HepG2 (cell line): ENCODE measurements around the gene HDGFL3. TPM values are rescaled to one million over a fixed set of nuclear protein-coding genes. Genes with fewer than 3 reads are reported as not detected.

Source experiments
- ATAC-seq: fragments of 200-7000 bp; cut with Tn5 transposase; 3 replicates; pipeline ENCODE4 v1.9.1; 2020; ENCODE audit warnings: mild to moderate bottlenecking, moderate library complexity
- BruUV-seq: library from RNA; stranded (reverse); fragments of 400-500 nt; replicated peaks from 2 replicates; lab custom pipeline; 2021; lab: Mats Ljungman, UMichigan
- CTCF ChIA-PET: fragments of 300-600 bp; formaldehyde crosslinking; extraction: SDS; loops from one replicate; lab custom pipeline; 2021; ENCODE audit warnings: low total read pairs, inconsistent platforms, low intra/inter-chr PET ratio; lab: Yijun Ruan, JAX
- POLR2A ChIA-PET: fragments of 350-600 bp; sonication (Branson Sonifier 250); formaldehyde crosslinking; loops from one replicate; lab custom pipeline; 2020; ENCODE audit warnings: antibody characterized with exemption, inconsistent platforms; lab: Yijun Ruan, JAX
- DNase-seq: peaks from one replicate; pipeline ENCODE4 v3.0.0-alpha.2; 2015; ENCODE audit warnings: low spot score
- FAIRE-seq: peaks from 3 replicates; lab custom pipeline; 2011; peaks lifted over from hg19 to GRCh38; lab: Jason Lieb, UNC
- H2AFZ ChIP-seq: one replicate; pipeline ENCODE4 v1.6.1; 2011; ENCODE audit warnings: low read length, inconsistent platforms
- H3K27ac ChIP-seq: fragments of 300-600 bp; 3 replicates; pipeline ENCODE4 v1.8.0; 2011; ENCODE audit warnings: mixed run types, mild to moderate bottlenecking, mixed read lengths, low read length, inconsistent platforms; ENCODE audit not compliant: insufficient read depth; ENCODE audit errors: extremely low read length
- H3K27me3 ChIP-seq, 2 experiments: fragments of 200-600 bp in 1 of 2; 2 replicates in 1 of 2; 3 replicates in 1 of 2; pipeline versions ENCODE4 v1.6.0 to v1.8.0; 2011; ENCODE audit warnings: low read length in 2 of 2, mild to moderate bottlenecking in 2 of 2, moderate library complexity in 2 of 2, inconsistent platforms in 1 of 2; ENCODE audit not compliant: insufficient read depth in 2 of 2, control insufficient read depth in 1 of 2
- H3K36me3 ChIP-seq, 2 experiments: fragments of 200-600 bp in 1 of 2; replicated peaks in 1 of 2; 2 replicates in 1 of 2; 3 replicates in 1 of 2; pipeline versions ENCODE4 v1.5.1 to v1.8.0; 2011; ENCODE audit warnings: low read length in 2 of 2, inconsistent platforms in 1 of 2; ENCODE audit not compliant: insufficient read depth in 2 of 2, control insufficient read depth in 1 of 2
- H3K4me1 ChIP-seq: 2 replicates; pipeline ENCODE4 v1.5.1; 2012; ENCODE audit warnings: low read length, inconsistent platforms; ENCODE audit not compliant: insufficient read depth
- H3K4me2 ChIP-seq: 2 replicates; pipeline ENCODE4 v1.6.0; 2011; ENCODE audit warnings: low read depth, low read length, inconsistent platforms
- H3K4me3 ChIP-seq, 3 experiments: fragments of 200-600 bp in 1 of 3; sonication (generic), shearing (Covaris generic) in 1 of 3; replicated peaks in 1 of 3; 2 replicates each; pipeline ENCODE4 v1.5.1; 2011 to 2016; ENCODE audit warnings: low read length in 3 of 3, inconsistent platforms in 2 of 3, low read depth in 2 of 3, mild to moderate bottlenecking in 2 of 3, control low read depth in 1 of 3, mixed read lengths in 1 of 3; ENCODE audit not compliant: insufficient read depth in 1 of 3
- H3K79me2 ChIP-seq: one replicate; pipeline ENCODE4 v1.6.1; 2011; ENCODE audit warnings: low read length, inconsistent platforms; ENCODE audit not compliant: insufficient read depth
- H3K9ac ChIP-seq: 2 replicates; pipeline ENCODE4 v1.6.0; 2011; ENCODE audit warnings: mild to moderate bottlenecking, low read depth, low read length, inconsistent platforms; ENCODE audit not compliant: insufficient read depth
- H3K9me3 ChIP-seq: 2 replicates; pipeline ENCODE4 v1.5.1; 2012; ENCODE audit warnings: mild to moderate bottlenecking, low read length
- H4K20me1 ChIP-seq: 2 replicates; pipeline ENCODE4 v1.6.0; 2011; ENCODE audit warnings: inconsistent platforms, mild to moderate bottlenecking, low read length, moderate library complexity; ENCODE audit not compliant: insufficient read depth
- BRCA1 ChIP-seq: sonication (generic); formaldehyde crosslinking; IDR thresholded peaks from 2 replicates; pipeline ENCODE4 v1.4.0; 2020; ENCODE audit warnings: missing genetic modification reagents
- CREM ChIP-seq, 2 experiments: sonication (generic) in 1 of 2; formaldehyde crosslinking in 1 of 2; IDR thresholded peaks; 2 replicates each; pipeline versions ENCODE4 v1.4.0 to v1.6.1; 2016 to 2020; ENCODE audit warnings: antibody characterized with exemption in 1 of 2, mild to moderate bottlenecking in 1 of 2, missing genetic modification reagents in 1 of 2
- GMEB1 ChIP-seq: sonication (generic); formaldehyde crosslinking; IDR thresholded peaks from 2 replicates; pipeline ENCODE4 v1.5.1; 2020; ENCODE audit warnings: missing genetic modification reagents, mild to moderate bottlenecking, borderline replicate concordance
- MTERF4 ChIP-seq: sonication (generic); formaldehyde crosslinking; IDR thresholded peaks from 2 replicates; pipeline ENCODE4 v1.8.0; 2023; ENCODE audit warnings: mild to moderate bottlenecking, missing genetic modification reagents
- PLRG1 ChIP-seq: fragments of 450-650 bp; conservative IDR thresholded peaks from 2 replicates; pipeline ENCODE4 v1.6.1; 2016
- POGZ ChIP-seq: sonication (generic); formaldehyde crosslinking; IDR thresholded peaks from 2 replicates; pipeline ENCODE4 v1.4.0; 2020; ENCODE audit warnings: mild to moderate bottlenecking, missing genetic modification reagents
- SMARCC2 ChIP-seq: fragments of 450-650 bp; IDR thresholded peaks from 2 replicates; pipeline ENCODE4 v1.6.1; 2017; ENCODE audit warnings: antibody characterized with exemption, mild to moderate bottlenecking
- U2AF1 ChIP-seq: fragments of 200-400 bp; formaldehyde crosslinking; optimal IDR thresholded peaks from 2 replicates; pipeline ENCODE3; 2017; ENCODE audit warnings: mild to moderate bottlenecking, low read depth, low read length
- ZNF333 ChIP-seq: sonication (generic); formaldehyde crosslinking; IDR thresholded peaks from 2 replicates; pipeline ENCODE4 v1.4.0; 2020; ENCODE audit warnings: mild to moderate bottlenecking, missing genetic modification reagents, borderline replicate concordance
- ZNF776 ChIP-seq: sonication (generic); formaldehyde crosslinking; IDR thresholded peaks from 2 replicates; pipeline ENCODE4 v1.4.0; 2020; ENCODE audit warnings: mild to moderate bottlenecking, missing genetic modification reagents
- WGBS: methylation state at CpG from one replicate; pipeline ENCODE4 v1.1.6; 2017; ENCODE audit warnings: low lambda C conversion rate; 5-methylcytosine and 5-hydroxymethylcytosine counted together
- in situ Hi-C: cut with HindIII; loops from 2 replicates; pipeline ENCODE4 v1.10.0; 2017; ENCODE audit warnings: low pct_unique_long_range_greater_than_20kb; ENCODE audit not compliant: extremely low pct_ligation_motif_present
- intact Hi-C: fragments of 100-400 bp; cut with micrococcal nuclease; formaldehyde crosslinking; loops from one replicate; pipeline ENCODE4 v1.10.0; 2022; ENCODE audit not compliant: unreplicated experiment
- polyA plus RNA-seq, 8 experiments: library from polyadenylated mRNA; depleted of rRNA in 3 of 8; stranded (reverse) in 7 of 8; unstranded in 1 of 8; fragments of >200 nt; fragmentation: Illumina TruSeq in 4 of 8; extraction: Trizol in 4 of 8; gene quantifications; 2 replicates each; pipeline versions ENCODE4 v1.2.1 to v1.2.3, GENCODE V29; 2011 to 2016; ENCODE audit warnings: low read depth in 4 of 8, missing spikeins in 1 of 8, mixed read lengths in 1 of 8; ENCODE audit not compliant: insufficient read depth in 1 of 8
- total RNA-seq, 5 experiments: library from RNA; depleted of rRNA; stranded (reverse); fragments of >200 nt; fragmentation: Illumina TruSeq; extraction: Trizol; gene quantifications; 2 replicates each; pipeline ENCODE4 v1.2.3, GENCODE V29; 2016; ENCODE audit warnings: low read depth in 1 of 5
- TF ChIP-seq, protein P1 (sequence below): IDR thresholded peaks from 2 replicates; pipeline ENCODE4 v1.6.1; 2016; ENCODE audit warnings: low read depth, missing genetic modification reagents, missing compliant biosample characterization

HDGFL3 gene
- total and polyA plus RNA-seq, 2 of the 13 experiments (the other 11 are each of a cell fraction or from before 2014, with no cell fraction given) = 0.07 to 0.09 TPM

DNA sequence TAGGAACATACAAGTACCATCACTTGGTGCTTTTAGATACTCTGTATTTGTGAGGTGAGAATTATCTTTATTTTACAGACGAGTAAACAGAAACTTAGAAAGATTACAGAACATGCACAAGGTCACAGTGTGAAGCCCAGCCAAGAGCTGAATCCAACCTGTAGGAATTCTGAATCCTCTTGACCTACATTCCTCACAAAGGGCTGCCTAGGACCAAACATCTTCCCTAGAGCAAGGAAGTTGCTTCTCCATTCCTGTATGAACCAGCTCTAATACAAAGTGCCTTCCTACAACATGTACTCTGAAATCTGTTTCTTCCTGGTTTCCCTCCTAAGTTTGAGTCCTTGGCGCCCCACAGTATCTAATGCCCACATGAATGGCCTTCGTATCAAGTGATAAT is 2.9 kb downstream of the HDGFL3 start:
- in situ Hi-C loops = no loop called here
- Histone ChIP-seq H2AFZ (no peak overlapping the region), H4K20me1 (no peaks in the 10 kb centered on the region), H3K27ac (no peak overlapping the region), H3K9me3 (no peaks in the 10 kb centered on the region), H3K4me3 (no peak overlapping the region), H3K4me1 (no peaks in the 10 kb centered on the region), H3K79me2 (no peaks in the 10 kb centered on the region), H3K36me3 (no peaks in the 10 kb centered on the region), H3K27me3 (peaks cover 3 to 31% of the 10 kb centered on the region in 2 experiments; a peak in 4 of 5 replicates), H3K4me2 (no peak overlapping the region), H3K9ac (no peak overlapping the region)
- ATAC-seq (no peak), DNase-seq (no peak), FAIRE-seq (no peak)
- intact Hi-C loops = loop anchor here (5.0 kb wide), 1 partner anchor 137 kb away; the partner anchor contains the start of gene BTBD1
- POLR2A ChIA-PET = no interaction called here
- TF ChIP-seq POGZ (CRISPR knock-in tag) (no peak), MTERF4 (no peak), ZNF776 (no peak), U2AF1 (no peak), GMEB1 (CRISPR knock-in tag) (no peak), PLRG1 (no peak), CREM (IDR thresholded peaks at IDR 0.05) (no peak), CREM (CRISPR knock-in tag; IDR thresholded peaks at IDR 0.05) (no peak), ZNF333 (CRISPR knock-in tag) (no peak), BRCA1 (CRISPR knock-in tag) (no peak), SMARCC2 (no peak)
- TF ChIP-seq, protein P1, sequence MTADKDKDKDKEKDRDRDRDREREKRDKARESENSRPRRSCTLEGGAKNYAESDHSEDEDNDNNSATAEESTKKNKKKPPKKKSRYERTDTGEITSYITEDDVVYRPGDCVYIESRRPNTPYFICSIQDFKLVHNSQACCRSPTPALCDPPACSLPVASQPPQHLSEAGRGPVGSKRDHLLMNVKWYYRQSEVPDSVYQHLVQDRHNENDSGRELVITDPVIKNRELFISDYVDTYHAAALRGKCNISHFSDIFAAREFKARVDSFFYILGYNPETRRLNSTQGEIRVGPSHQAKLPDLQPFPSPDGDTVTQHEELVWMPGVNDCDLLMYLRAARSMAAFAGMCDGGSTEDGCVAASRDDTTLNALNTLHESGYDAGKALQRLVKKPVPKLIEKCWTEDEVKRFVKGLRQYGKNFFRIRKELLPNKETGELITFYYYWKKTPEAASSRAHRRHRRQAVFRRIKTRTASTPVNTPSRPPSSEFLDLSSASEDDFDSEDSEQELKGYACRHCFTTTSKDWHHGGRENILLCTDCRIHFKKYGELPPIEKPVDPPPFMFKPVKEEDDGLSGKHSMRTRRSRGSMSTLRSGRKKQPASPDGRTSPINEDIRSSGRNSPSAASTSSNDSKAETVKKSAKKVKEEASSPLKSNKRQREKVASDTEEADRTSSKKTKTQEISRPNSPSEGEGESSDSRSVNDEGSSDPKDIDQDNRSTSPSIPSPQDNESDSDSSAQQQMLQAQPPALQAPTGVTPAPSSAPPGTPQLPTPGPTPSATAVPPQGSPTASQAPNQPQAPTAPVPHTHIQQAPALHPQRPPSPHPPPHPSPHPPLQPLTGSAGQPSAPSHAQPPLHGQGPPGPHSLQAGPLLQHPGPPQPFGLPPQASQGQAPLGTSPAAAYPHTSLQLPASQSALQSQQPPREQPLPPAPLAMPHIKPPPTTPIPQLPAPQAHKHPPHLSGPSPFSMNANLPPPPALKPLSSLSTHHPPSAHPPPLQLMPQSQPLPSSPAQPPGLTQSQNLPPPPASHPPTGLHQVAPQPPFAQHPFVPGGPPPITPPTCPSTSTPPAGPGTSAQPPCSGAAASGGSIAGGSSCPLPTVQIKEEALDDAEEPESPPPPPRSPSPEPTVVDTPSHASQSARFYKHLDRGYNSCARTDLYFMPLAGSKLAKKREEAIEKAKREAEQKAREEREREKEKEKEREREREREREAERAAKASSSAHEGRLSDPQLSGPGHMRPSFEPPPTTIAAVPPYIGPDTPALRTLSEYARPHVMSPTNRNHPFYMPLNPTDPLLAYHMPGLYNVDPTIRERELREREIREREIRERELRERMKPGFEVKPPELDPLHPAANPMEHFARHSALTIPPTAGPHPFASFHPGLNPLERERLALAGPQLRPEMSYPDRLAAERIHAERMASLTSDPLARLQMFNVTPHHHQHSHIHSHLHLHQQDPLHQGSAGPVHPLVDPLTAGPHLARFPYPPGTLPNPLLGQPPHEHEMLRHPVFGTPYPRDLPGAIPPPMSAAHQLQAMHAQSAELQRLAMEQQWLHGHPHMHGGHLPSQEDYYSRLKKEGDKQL (CRISPR knock-in tag) = no peak
- WGBS = 20% methylated on average over 3 of the region's 3 CpGs
- CTCF ChIA-PET = no interaction called here
- no TSS peak for BruUV-seq
